NCI-H2107 treated with DMSO at 0.1 percent for 48 hours (cell line): ENCODE data around the gene CRKL.

Source experiments
- DNase-seq: peaks from one replicate; lab custom pipeline; 2025; ENCODE audit not compliant: unreplicated experiment; lab: John Stamatoyannopoulos, UW

The CRKL gene

GRCh38 chr22:20994902-20995241 is 77.7 kb downstream of the CRKL start:
- DNase-seq: no peak

GRCh38 chr22:20995329-20996030 is 78.3 kb downstream of the CRKL start:
- DNase-seq: no peak

GRCh38 chr22:20996031-20996410 is 78.8 kb downstream of the CRKL start:
- no peak for DNase-seq

- DNase-seq: no peak
These were observed 79.7 kb downstream of the CRKL start for GRCh38 chr22:20996598-20997535.

- DNase-seq: no peak
These were observed 80.5 kb downstream of the CRKL start for GRCh38 chr22:20997536-20998257.

GRCh38 chr22:20998411-20999336 is 81.5 kb downstream of the CRKL start:
- DNase-seq: no peak

GRCh38 chr22:20999350-21000206 is 82.4 kb downstream of the CRKL start:
- no peak for DNase-seq

- DNase-seq: no peak
These were observed 83.2 kb downstream of the CRKL start for GRCh38 chr22:21000207-21000986.

GRCh38 chr22:21000987-21001600 is 83.9 kb downstream of the CRKL start:
- DNase-seq: no peak

GRCh38 chr22:21001601-21002325 is 84.6 kb downstream of the CRKL start, which contains the start of gene THAP7:
Gene THAP7 (minus strand): TSS chr22:21002118. CDS start chr22:21001911, 207 bp downstream.
- peak; percentile 83 for DNase-seq
